GM19467 (cell line): ENCODE data around the gene ATG16L2.
"Not testable (repeated sequence)": the region's sequence is repeated elsewhere in the genome, so short reads cannot be mapped to it uniquely, and the experiment has no call there.

Experiments used
- ATAC-seq: cut with Tn5 transposase; IDR thresholded peaks from one replicate; pipeline ENCODE4 v1.9.1; 2021; ENCODE audit warnings: mild to moderate bottlenecking, moderate library complexity; ENCODE audit not compliant: unreplicated experiment

Gene ATG16L2

GRCh38 chr11:72778535-72779494 is 35.4 kb upstream of the ATG16L2 start:
- ATAC-seq: no peak

GRCh38 chr11:72779495-72780128 is 34.6 kb upstream of the ATG16L2 start:
- ATAC-seq: no peak

- no peak for ATAC-seq
Observed at GRCh38 chr11:72780296-72781062, 33.7 kb upstream of the ATG16L2 start.

GRCh38 chr11:72781063-72781312 is 33.2 kb upstream of the ATG16L2 start:
- ATAC-seq: no peak

GRCh38 chr11:72781313-72782080 is 32.7 kb upstream of the ATG16L2 start:
- ATAC-seq: no peak

- ATAC-seq: no peak
Observed at GRCh38 chr11:72782081-72782920, 31.9 kb upstream of the ATG16L2 start.

GRCh38 chr11:72783144-72783905 is 30.9 kb upstream of the ATG16L2 start:
- no peak for ATAC-seq

- no peak for ATAC-seq
Observed at GRCh38 chr11:72784662-72785061, 29.5 kb upstream of the ATG16L2 start.

GRCh38 chr11:72786305-72787215 is 27.7 kb upstream of the ATG16L2 start:
- no peak for ATAC-seq

GRCh38 chr11:72787216-72788104 is 26.8 kb upstream of the ATG16L2 start:
- ATAC-seq: no peak

- ATAC-seq: no peak
Observed at GRCh38 chr11:72788241-72788640, 26.0 kb upstream of the ATG16L2 start.

GRCh38 chr11:72789493-72790131 is 24.6 kb upstream of the ATG16L2 start:
- ATAC-seq: no peak

- not testable (repeated sequence) for ATAC-seq
Observed at GRCh38 chr11:72791228-72791627, 23.0 kb upstream of the ATG16L2 start.

GRCh38 chr11:72792437-72793021 is 21.7 kb upstream of the ATG16L2 start:
- ATAC-seq: no peak

GRCh38 chr11:72793076-72793424 is 21.2 kb upstream of the ATG16L2 start:
- no peak for ATAC-seq
